SK-N-SH treated with all-trans-retinoic acid at 6 μM for 48 hours (cell line): ENCODE results near the gene TMEM119.
A peak's percentile ranks its signal among the peaks of the same experiment; 100 is the strongest.

Source experiments
- ATAC-seq: fragments of 200-7000 bp; cut with Tn5 transposase; 3 replicates; pipeline ENCODE4 v1.9.1; 2020; ENCODE audit warnings: mild to moderate bottlenecking, moderate library complexity
- CSDC2 ChIP-seq: fragments of 250-450 bp; sonication (Bioruptor Pico); IDR thresholded peaks from 2 replicates; pipeline ENCODE4 v1.5.0; 2020; ENCODE audit warnings: mild to moderate bottlenecking, moderate library complexity
- ESRRG ChIP-seq: fragments of 250-450 bp; sonication (Bioruptor Pico); IDR thresholded peaks from 2 replicates; pipeline ENCODE4 v1.6.1; 2021; ENCODE audit warnings: mild to moderate bottlenecking
- GLIS3 ChIP-seq: fragments of 250-450 bp; sonication (Bioruptor Pico); IDR thresholded peaks from 2 replicates; pipeline ENCODE4 v1.5.0; 2020; ENCODE audit warnings: mild to moderate bottlenecking, moderate library complexity
- ISL1 ChIP-seq: fragments of 250-450 bp; sonication (Bioruptor Pico); IDR thresholded peaks from 2 replicates; pipeline ENCODE4 v2.1.2; 2022; ENCODE audit warnings: mild to moderate bottlenecking, moderate library complexity
- POU6F1 ChIP-seq: fragments of 250-450 bp; sonication (Bioruptor Pico); IDR thresholded peaks from 2 replicates; pipeline ENCODE4 v1.8.0; 2021; ENCODE audit warnings: low read depth, mild to moderate bottlenecking, moderate library complexity, borderline replicate concordance
- PPARA ChIP-seq: fragments of 250-450 bp; sonication (Bioruptor Pico); IDR thresholded peaks from 2 replicates; pipeline ENCODE4 v1.5.0; 2020; ENCODE audit warnings: mild to moderate bottlenecking, borderline replicate concordance
- RARB ChIP-seq: fragments of 250-450 bp; sonication (Bioruptor Pico); IDR thresholded peaks from 2 replicates; pipeline ENCODE4 v1.8.0; 2021; ENCODE audit warnings: mild to moderate bottlenecking, moderate library complexity
- SNAI2 ChIP-seq: fragments of 250-450 bp; sonication (Bioruptor Pico); IDR thresholded peaks from 2 replicates; pipeline ENCODE4 v1.5.0; 2020; ENCODE audit warnings: mild to moderate bottlenecking, moderate library complexity
- TCF4 ChIP-seq: fragments of 250-450 bp; sonication (Bioruptor Pico); IDR thresholded peaks from 2 replicates; pipeline ENCODE4 v1.8.0; 2021; ENCODE audit warnings: mild to moderate bottlenecking, moderate library complexity, borderline replicate concordance
- TSHZ2 ChIP-seq: fragments of 250-450 bp; sonication (Bioruptor Pico); IDR thresholded peaks from 2 replicates; pipeline ENCODE4 v1.5.0; 2020; ENCODE audit warnings: mild to moderate bottlenecking, moderate library complexity
- ZC3H10 ChIP-seq: fragments of 250-450 bp; sonication (Bioruptor Pico); IDR thresholded peaks from 2 replicates; pipeline ENCODE4 v1.5.1; 2021; ENCODE audit warnings: mild to moderate bottlenecking, moderate library complexity
- ZFP3 ChIP-seq: fragments of 250-450 bp; sonication (Bioruptor Pico); IDR thresholded peaks from 2 replicates; pipeline ENCODE4 v1.5.0; 2020; ENCODE audit warnings: mild to moderate bottlenecking, moderate library complexity
- ZNF565 ChIP-seq: fragments of 450-650 bp; formaldehyde crosslinking; conservative IDR thresholded peaks from 2 replicates; pipeline ENCODE4 v1.5.0; 2020; ENCODE audit warnings: low read depth, mild to moderate bottlenecking, moderate library complexity
- ZNF70 ChIP-seq: fragments of 450-650 bp; formaldehyde crosslinking; IDR thresholded peaks from 2 replicates; pipeline ENCODE4 v1.5.0; 2020; ENCODE audit warnings: mild to moderate bottlenecking, moderate library complexity
- ZNF8 ChIP-seq: fragments of 450-650 bp; formaldehyde crosslinking; IDR thresholded peaks from 2 replicates; pipeline ENCODE4 v1.5.0; 2020; ENCODE audit warnings: mild to moderate bottlenecking, moderate library complexity
- TF ChIP-seq, protein P1 (sequence below): fragments of 250-450 bp; sonication (Bioruptor Pico); IDR thresholded peaks from 2 replicates; pipeline ENCODE4 v1.5.1; 2021; ENCODE audit warnings: mild to moderate bottlenecking, moderate library complexity
- TF ChIP-seq, protein P2 (sequence below): fragments of 250-450 bp; sonication (Bioruptor Pico); IDR thresholded peaks from 2 replicates; pipeline ENCODE4 v1.5.1; 2020; ENCODE audit warnings: low read depth, mild to moderate bottlenecking, moderate library complexity

TMEM119 gene

DNA sequence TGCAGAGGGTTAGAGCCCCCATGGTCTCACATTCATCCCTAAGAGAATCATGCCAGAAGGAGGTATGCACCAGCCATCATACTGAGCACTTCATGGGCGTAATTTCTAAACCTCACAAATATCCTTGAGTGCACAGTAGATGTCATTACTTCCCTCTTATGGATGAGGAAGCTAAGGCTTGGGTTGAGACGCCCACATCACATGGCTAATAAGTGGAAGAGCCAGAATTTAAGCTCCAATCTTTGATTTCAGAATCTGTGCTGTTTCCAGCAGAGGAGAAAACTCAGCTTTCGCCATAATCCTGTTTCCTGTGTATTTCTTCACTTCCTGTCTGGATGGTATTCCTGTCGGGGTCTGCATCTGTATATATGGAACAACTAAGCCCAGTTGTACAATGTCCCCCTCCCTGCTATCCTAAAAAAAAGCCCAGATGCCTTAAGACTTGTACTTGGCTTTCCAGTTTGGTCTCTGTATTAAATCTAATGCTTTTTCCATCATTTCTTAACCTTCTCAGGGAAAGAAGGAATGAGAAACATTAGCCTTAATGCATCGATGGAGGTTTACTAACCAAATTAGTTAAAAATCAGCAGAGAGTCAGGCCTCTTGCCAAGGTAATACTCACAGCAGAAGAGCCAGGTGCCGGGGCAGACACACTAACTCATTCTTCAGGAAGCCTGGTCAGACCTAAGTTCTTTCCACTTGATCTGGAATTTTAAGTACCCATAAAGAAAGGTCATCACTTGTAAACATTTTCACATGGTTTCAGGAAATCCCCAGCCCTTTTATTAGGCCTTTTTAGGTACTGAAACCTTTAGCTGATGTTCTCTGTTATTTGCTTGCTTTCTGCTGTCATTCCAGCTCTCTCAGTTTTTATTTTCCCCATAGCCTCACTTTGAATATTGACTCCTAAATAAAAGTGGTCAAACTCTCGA is 30.2 kb downstream of the TMEM119 start:
- ATAC-seq: no peak
- TF ChIP-seq RARB: no peak
- TF ChIP-seq ISL1 (CRISPR knock-in tag): peak; percentile 91
- TF ChIP-seq ZNF565 (CRISPR knock-in tag): 0 out of 2 replicates have a peak, but pooled peaks have one; percentile 15
- TF ChIP-seq POU6F1 (CRISPR knock-in tag): no peak
- 0 out of 2 replicates have a peak, but pooled peaks have one; percentile 54 for TF ChIP-seq SNAI2 (CRISPR knock-in tag)
- TF ChIP-seq, all 23 proteins: peak for 3

GRCh38 chr12:108566452-108566851 is 31.4 kb downstream of the TMEM119 start:
- no peak for TF ChIP-seq ZNF70 (CRISPR knock-in tag)
- no peak for TF ChIP-seq CSDC2 (CRISPR knock-in tag)
- no peak for TF ChIP-seq SNAI2 (CRISPR knock-in tag)
- TF ChIP-seq TCF4: no peak
- no peak for TF ChIP-seq ESRRG (CRISPR knock-in tag)
- no peak for TF ChIP-seq ZFP3 (CRISPR knock-in tag)
- TF ChIP-seq POU6F1 (CRISPR knock-in tag): no peak
- no peak for TF ChIP-seq ZC3H10 (CRISPR knock-in tag)
- TF ChIP-seq, protein P1, sequence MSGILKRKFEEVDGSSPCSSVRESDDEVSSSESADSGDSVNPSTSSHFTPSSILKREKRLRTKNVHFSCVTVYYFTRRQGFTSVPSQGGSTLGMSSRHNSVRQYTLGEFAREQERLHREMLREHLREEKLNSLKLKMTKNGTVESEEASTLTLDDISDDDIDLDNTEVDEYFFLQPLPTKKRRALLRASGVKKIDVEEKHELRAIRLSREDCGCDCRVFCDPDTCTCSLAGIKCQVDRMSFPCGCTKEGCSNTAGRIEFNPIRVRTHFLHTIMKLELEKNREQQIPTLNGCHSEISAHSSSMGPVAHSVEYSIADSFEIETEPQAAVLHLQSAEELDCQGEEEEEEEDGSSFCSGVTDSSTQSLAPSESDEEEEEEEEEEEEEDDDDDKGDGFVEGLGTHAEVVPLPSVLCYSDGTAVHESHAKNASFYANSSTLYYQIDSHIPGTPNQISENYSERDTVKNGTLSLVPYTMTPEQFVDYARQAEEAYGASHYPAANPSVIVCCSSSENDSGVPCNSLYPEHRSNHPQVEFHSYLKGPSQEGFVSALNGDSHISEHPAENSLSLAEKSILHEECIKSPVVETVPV (CRISPR knock-in tag): no peak
- no peak for TF ChIP-seq RARB
- no peak for ATAC-seq

- ATAC-seq: peak; percentile 12; the same call in 2 of the 3 replicates
- TF ChIP-seq SNAI2 (CRISPR knock-in tag) (0 out of 2 replicates have a peak, but pooled peaks have one; percentile 32), ZNF565 (CRISPR knock-in tag) (no peak), TSHZ2 (CRISPR knock-in tag) (no peak), ZC3H10 (CRISPR knock-in tag) (no peak), ISL1 (CRISPR knock-in tag) (peak; percentile 49), GLIS3 (CRISPR knock-in tag) (no peak), RARB (no peak), POU6F1 (CRISPR knock-in tag) (no peak), ZFP3 (CRISPR knock-in tag) (peak; percentile 85), PPARA (CRISPR knock-in tag) (no peak), ZNF8 (CRISPR knock-in tag) (no peak), CSDC2 (CRISPR knock-in tag) (peak; percentile 91; the same call in 1 of the 2 replicates)
- TF ChIP-seq, protein P2, sequence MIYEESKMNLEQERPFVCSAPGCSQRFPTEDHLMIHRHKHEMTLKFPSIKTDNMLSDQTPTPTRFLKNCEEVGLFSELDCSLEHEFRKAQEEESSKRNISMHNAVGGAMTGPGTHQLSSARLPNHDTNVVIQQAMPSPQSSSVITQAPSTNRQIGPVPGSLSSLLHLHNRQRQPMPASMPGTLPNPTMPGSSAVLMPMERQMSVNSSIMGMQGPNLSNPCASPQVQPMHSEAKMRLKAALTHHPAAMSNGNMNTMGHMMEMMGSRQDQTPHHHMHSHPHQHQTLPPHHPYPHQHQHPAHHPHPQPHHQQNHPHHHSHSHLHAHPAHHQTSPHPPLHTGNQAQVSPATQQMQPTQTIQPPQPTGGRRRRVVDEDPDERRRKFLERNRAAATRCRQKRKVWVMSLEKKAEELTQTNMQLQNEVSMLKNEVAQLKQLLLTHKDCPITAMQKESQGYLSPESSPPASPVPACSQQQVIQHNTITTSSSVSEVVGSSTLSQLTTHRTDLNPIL (CRISPR knock-in tag): no peak
- TF ChIP-seq, protein P1 (CRISPR knock-in tag): no peak
- TF ChIP-seq, all 23 proteins: peak for 4
Observed at GRCh38 chr12:108565976-108566375, 31.9 kb downstream of the TMEM119 start.
